Stimulated activated CD4-positive, alpha-beta T cell treated with anti-CD3 and anti-CD28 coated beads, Interleukin-15, amount 100 ng/mL, for 24 hours (primary cell): ENCODE data around the gene PFN4.
A peak's percentile ranks its signal among the peaks of the same experiment; 100 is the strongest.
"Not testable (repeated sequence)": the region's sequence is repeated elsewhere in the genome, so short reads cannot be mapped to it uniquely, and the experiment has no call there.

Experiments used
- DNase-seq: peaks from one replicate; pipeline ENCODE4 v3.0.0-alpha.2; 2020

PFN4 gene

GRCh38 chr2:24110660-24111303 is 12.4 kb downstream of the PFN4 start:
- DNase-seq = no peak

GRCh38 chr2:24109431-24109830 is 13.7 kb downstream of the PFN4 start:
- not testable (repeated sequence) for DNase-seq

- no peak for DNase-seq
These were observed 15.8 kb downstream of the PFN4 start for GRCh38 chr2:24107336-24107735.

- no peak for DNase-seq
These were observed 16.3 kb downstream of the PFN4 start for GRCh38 chr2:24106786-24107185.

GRCh38 chr2:24105816-24106215 is 17.3 kb downstream of the PFN4 start:
- DNase-seq = no peak

GRCh38 chr2:24104906-24105305 is 18.2 kb downstream of the PFN4 start:
- DNase-seq = no peak

GRCh38 chr2:24104110-24104650 is 19.0 kb downstream of the PFN4 start:
- DNase-seq = no peak

- DNase-seq = no peak
These were observed 20.5 kb downstream of the PFN4 start for GRCh38 chr2:24102677-24103076.

- DNase-seq = no peak
These were observed 21.1 kb downstream of the PFN4 start for GRCh38 chr2:24101992-24102391.

- not testable (repeated sequence) for DNase-seq
These were observed 22.4 kb downstream of the PFN4 start for GRCh38 chr2:24100732-24101131.

- not testable (repeated sequence) for DNase-seq
These were observed 27.9 kb downstream of the PFN4 start for GRCh38 chr2:24095171-24095677.

- DNase-seq = not testable (repeated sequence)
These were observed 29.9 kb downstream of the PFN4 start for GRCh38 chr2:24093270-24093669.

- DNase-seq = no peak
These were observed 34.2 kb downstream of the PFN4 start for GRCh38 chr2:24088821-24089359.

- no peak for DNase-seq
These were observed 36.1 kb downstream of the PFN4 start for GRCh38 chr2:24087032-24087431.

- DNase-seq = no peak
These were observed 36.9 kb downstream of the PFN4 start for GRCh38 chr2:24086241-24086640.

- no peak for DNase-seq
These were observed 38.0 kb downstream of the PFN4 start for GRCh38 chr2:24085200-24085489.

GRCh38 chr2:24084386-24085199 is 38.5 kb downstream of the PFN4 start, which contains the start of gene TP53I3:
Gene TP53I3 (minus strand): TSS chr2:24084834. CDS start chr2:24084326, 508 bp downstream.
- peak; percentile 88 for DNase-seq

GRCh38 chr2:24083567-24084385 is 39.4 kb downstream of the PFN4 start:
- DNase-seq = no peak

- DNase-seq = no peak
These were observed 40.2 kb downstream of the PFN4 start for GRCh38 chr2:24082787-24083566.

GRCh38 chr2:24080701-24081100 is 42.4 kb downstream of the PFN4 start:
- no peak for DNase-seq

- no peak for DNase-seq
These were observed 45.3 kb downstream of the PFN4 start for GRCh38 chr2:24077879-24078278.

- DNase-seq = no peak
These were observed 45.6 kb downstream of the PFN4 start for GRCh38 chr2:24077535-24077877.
